NCI-H345 (cell line): ENCODE data around the gene SLC35F1.
A peak's percentile ranks its signal among the peaks of the same experiment; 100 is the strongest.
"Not testable (repeated sequence)": the region's sequence is repeated elsewhere in the genome, so short reads cannot be mapped to it uniquely, and the experiment has no call there.

Source experiments
- DNase-seq: peaks from one replicate; lab custom pipeline; 2025; lab: John Stamatoyannopoulos, UW

The SLC35F1 gene

DNA sequence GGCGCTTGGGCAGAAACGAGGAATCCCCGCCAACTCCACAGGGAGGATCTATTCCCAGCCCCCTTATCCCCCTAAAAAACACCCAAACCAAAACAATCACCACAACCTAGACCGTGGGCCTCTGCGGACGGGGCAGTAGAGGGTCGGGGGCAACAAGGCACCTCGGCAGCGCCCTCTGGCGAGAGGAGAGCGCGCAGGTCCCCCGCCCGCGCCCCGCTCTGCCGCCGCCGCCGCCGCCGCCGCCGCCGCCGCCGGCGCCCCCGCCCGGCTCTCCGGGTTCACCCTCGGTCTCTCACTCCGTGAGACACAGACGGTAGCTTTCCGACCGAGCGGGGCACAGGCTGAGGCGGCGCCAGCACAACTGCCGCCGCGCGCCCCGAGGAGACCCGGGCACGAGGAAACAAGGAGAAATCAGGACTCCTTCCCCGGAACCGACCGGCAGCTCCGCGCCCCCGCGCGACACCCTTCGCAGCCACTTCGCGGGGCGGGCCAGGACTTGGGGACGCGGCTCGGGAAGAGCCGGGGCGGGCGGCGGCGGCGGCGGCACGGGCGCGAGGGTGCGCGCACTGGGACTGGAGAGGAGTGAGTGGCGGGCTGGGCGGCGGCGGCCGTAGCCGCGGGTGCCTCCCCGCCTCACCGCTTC is at the start of gene SLC35F1:
Gene SLC35F1 (plus strand): TSS at position 307 of the 643 bp plus-strand sequence.
- DNase-seq: peak; percentile 77

GRCh38 chr6:117858601-117859000 is 48.5 kb upstream of the SLC35F1 start:
- not testable (repeated sequence) for DNase-seq

DNA sequence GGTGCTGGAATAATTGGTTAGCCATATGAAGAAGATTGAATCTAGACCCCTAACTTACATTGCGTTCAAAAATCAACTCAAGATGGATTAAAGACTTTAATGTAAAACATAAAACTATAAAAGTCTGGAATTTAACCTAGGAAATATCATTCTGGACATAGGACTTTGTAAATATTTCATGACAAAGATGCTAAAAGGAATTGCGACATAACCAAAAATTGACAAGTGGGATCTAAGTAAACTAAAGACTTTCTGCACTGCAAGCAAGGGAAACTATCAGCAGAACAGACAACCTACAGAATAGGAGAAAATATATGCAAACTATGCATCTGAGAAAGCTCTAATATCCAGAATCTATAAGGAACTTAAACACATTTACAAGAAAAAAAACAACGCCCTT is 45.5 kb upstream of the SLC35F1 start:
- DNase-seq: no peak

GRCh38 chr6:117866561-117866960 is 40.5 kb upstream of the SLC35F1 start:
- no peak for DNase-seq

DNA sequence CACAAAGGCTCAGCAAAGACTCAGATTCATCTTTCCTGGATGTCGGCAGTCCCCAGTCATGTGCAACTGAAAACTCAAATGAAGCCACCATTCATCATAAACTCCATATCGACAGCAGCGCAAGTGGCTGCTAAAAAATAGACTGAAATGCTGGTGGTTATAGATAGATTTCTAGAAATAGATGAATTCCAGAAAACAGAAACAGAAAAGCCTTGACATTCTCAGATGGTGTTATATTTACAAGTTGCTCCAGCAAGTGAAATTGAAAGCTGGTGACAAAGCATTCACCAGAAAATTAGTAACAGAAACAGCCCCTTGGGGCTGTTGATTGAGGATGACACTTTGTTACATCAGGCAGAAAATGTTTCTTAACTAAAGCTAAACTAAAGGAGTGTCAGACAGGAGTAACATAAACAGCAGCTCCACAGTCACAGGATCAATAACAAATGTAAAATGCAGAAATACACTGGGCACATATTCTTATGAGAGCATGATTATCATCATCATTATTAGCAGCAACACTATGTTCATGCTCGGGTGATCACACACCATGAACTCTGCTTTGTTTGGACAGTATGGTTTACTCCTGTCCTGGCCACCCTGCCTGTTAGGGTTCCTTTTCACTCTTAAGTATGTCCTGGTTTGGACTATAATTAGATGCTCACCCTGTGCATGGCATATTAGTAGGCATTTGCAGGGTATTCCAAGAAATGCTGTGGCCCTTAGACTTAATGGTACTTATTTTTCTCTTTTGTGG is 36.4 kb upstream of the SLC35F1 start:
- DNase-seq: no peak

DNA sequence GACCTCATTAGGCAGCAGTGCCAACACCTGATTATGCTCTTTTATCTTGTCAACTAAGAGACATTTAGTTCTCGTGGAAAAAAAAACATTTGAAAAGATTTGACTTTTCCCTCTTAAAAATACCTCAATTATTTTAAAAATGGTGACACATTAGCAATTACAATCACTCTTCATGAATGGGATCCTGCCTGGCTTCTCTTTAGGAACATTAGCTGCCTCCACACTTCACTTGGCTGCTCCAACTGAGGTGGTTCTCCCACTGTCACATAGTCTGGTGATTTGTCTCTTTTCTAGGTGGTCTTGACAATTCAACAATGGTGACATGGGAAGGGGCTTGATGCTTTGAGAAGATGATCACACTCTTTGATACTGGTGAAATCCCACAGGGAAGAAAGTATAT is 26.2 kb upstream of the SLC35F1 start:
- DNase-seq: no peak

DNA sequence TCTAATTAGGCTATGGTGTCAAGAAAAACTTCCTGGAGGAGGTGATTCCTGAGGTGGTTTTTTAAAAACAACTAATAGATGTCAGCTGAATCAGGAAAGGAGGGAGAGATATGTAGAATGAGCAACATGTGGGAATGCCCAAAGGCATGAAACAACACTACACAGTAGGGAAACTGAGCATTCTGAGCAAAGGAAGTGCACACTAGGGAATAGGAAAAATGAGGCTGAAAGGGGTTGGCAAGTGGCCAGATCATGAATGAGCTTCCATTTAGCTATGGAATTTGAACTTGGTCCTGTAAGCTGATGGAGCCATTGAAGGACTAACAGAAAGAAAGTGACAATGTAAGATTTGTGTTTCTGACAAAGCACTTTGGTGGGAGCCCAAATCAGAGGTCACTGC is 16.9 kb upstream of the SLC35F1 start:
- no peak for DNase-seq

- no peak for DNase-seq
These were observed 532 bp upstream of the SLC35F1 start for GRCh38 chr6:117906507-117906957.

DNA sequence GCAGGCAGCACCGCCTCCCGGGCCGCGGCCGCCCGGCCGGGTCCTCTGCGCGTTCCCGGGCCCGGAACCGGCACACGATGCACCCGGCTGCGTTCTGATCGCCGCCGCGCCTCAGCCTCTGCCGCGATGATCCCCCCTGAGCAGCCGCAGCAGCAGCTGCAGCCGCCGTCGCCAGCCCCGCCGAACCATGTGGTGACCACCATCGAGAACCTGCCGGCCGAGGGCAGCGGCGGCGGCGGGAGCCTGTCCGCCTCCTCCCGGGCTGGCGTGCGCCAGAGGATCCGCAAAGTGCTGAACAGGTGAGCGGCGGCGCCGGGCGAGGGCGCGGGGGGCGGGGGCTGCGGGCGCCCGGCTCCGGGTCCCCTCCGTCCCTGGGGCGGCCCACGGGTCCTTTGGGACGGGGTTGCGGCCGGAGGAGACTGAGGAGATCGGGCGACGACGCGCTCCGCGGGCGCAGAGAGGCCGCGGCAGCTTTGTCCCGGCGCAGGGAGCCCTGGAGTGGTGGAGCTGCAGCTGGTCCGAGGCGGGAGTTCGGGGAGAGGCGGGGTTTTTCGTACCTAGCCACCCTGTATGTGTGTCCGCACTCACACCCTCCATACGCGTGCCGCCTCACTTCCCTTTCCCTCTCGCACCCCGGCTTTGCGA is 659 bp downstream of the SLC35F1 start:
- peak; percentile 52 for DNase-seq

- peak; percentile 50 for DNase-seq
These were observed 1.4 kb downstream of the SLC35F1 start for GRCh38 chr6:117908246-117909068.

DNA sequence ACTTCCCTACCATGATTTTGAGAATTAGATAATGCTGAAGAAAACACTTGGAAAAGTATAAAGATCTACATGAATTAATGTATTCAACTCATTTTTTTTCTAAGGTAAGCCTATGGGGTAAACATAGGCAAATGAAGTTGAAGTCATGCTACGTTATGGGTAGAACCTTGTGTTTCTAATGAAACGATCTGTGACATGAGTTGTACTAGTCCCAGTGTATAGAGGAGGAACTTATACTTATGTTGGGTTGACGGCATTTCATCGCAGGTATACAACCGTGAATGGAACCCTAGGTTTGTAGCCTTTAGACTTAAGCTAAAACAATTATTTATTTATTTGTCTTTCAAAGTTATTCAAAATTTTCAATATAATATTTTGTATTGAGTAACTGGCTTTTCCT is 2.6 kb downstream of the SLC35F1 start:
- no peak for DNase-seq

- DNase-seq: no peak
These were observed 3.5 kb downstream of the SLC35F1 start for GRCh38 chr6:117910549-117910948.

GRCh38 chr6:117911150-117911549 is 4.1 kb downstream of the SLC35F1 start:
- DNase-seq: no peak

GRCh38 chr6:117911660-117912059 is 4.6 kb downstream of the SLC35F1 start:
- no peak for DNase-seq

DNA sequence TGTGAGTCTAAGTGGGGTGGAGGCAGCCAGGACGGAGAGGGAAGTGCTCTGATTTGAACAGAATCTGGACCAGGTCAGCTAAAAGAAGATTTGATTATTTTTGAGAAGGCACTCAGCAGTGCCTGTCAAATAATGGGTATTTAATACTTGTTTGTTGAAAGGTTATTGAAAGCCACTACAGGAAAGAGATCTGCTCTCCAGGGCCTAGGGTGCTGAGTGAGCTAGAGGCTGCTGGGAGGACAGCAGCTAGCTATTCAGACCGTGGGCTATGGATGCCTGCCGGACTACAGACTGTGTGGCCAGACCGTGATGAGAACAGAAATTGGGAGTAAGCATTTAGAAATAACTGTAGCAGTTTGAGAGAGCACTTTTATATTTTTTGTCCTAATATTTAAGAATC is 8.8 kb downstream of the SLC35F1 start:
- DNase-seq: no peak

DNA sequence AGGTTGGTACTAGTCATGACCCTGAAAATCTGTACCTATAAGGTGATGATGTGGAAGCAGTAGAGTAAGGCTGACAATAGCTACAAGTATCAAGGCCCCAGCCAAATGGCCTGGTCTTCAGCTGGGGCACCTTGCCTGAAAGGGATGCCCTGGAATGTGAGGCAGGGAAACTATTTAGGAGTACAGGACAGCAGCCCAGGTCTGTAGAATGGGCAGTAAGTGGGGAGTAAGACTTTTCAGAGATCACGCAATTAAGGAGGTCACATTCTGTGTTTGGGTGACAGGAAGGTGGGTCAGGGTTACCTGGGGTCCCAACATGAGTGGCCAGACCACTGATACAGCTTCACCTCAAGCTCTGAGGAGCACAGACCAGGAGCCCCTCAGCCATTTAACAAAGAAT is 9.4 kb downstream of the SLC35F1 start:
- DNase-seq: no peak

DNA sequence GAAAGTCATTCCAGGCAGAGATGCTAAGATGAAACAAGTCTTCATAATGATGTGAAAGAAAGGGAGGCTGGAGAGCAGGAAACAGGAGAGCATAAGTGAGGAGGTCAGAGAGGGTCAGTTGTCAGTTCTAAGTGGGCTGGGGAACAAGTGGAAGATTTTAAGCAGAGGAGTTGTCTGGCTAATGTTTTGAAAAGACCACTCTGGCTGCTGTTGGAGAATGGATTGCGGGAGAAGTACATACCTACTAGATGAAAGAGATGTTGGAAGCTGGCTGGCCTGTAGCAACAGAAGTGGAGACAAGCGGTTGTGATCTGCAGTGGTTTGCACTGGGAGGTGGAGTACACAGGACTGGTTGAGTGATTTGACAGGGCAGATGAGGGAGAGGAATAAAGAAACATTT is 10.1 kb downstream of the SLC35F1 start:
- no peak for DNase-seq

DNA sequence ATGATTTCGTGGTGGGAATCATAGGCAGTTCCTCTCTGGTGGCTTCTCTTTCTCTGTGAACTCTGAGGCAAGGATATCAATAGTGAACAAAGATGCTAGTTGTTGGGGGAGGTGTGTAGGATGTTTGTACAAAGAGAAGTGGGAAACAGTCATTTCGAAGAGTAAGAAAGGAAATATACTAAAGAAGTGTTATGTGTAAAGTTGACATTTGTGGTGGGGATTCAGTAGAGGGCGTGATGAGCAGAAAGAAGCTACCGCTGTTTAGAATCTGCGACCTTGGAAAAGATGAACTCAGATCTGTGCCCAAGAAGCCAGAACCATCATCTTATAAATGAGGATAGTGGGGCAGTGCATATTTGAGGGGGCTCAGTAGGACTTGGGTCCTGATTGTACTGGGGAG is 11.4 kb downstream of the SLC35F1 start:
- DNase-seq: no peak

- no peak for DNase-seq
These were observed 12.2 kb downstream of the SLC35F1 start for GRCh38 chr6:117919275-117919674.

GRCh38 chr6:117919775-117920729 is 13.0 kb downstream of the SLC35F1 start:
- no peak for DNase-seq

DNA sequence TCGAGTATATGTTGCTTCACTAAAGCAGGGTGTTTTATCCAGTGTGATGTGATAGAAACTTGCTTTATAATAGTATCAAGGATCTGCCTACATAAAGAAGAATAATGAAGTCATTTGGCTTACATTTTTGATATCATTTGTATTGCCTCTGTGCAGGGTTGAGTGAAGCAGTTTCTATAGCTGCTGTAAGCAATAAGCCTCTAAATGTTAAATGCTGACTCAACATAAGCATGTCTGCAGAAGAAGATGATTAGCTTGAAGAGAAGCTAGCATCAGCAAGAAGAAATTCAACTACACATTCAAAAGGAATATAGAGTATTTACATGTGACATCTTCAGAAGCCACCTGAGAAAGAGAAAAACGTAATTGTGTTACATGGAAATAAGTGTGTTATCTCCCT is 17.6 kb downstream of the SLC35F1 start:
- no peak for DNase-seq
